ENCODE measurements around the gene ADAT3.

Gene ADAT3

GRCh38 chr19:1938071-1938470 is 32.9 kb downstream of the ADAT3 start:
- DNase-seq (ENCODE audit: low read depth in 2 of 2): no peak

DNA sequence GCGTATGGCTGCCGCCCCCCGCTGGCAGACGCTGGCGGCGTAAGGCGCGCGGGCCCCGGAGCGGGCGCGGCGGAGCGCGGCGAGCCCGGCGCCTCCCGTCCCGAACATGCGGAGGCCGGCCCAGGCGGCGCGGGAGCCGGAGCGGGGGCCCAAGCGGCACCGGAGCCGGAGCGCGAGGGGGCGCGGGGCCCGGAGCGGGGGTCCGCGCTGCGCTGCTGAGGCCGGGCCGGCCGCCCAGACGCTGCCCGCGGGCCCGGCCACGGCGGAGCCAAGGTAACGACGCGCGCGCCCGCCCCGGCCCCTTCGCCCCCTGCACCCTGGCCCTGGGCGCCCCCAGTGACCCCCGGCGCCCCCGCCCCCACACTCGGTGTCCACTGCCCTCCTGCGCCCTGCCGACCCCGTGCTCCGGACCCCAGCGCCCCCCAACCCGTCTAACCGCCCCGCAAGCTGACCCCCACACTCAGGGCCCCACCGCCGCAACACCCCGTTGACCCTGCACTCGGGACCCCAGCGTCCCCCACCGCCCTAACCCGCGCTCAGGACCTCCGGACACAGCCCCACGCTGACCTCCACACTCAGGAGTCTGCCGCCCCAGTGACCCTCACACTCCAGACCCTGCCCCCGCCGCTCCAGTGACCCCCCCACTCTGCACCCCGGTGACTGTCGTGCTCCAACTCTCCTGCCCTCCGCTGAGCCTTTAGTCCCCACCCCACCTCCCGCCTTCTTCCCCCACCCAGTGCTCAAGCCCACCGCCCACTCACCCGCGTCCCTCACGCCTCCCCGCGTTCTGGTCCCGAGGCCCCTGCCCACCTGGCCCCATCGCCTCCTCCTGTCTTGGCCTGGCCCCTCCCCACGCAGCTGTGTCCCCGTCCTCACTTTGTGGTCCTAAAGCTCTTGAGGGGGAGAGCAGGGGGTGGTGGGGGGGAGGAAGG is 36.2 kb downstream of the ADAT3 start, which contains the start of gene CSNK1G2:
Gene CSNK1G2, plus strand, starts transcription at position 27 of the 932 bp plus-strand sequence. CDS start 28,601 bp downstream, outside the sequence.
- DNase-seq (ENCODE audit: low read depth in 2 of 2): no peak

- DNase-seq (ENCODE audit: low read depth in 2 of 2): peak; percentile 59 to 61
Observed at GRCh38 chr19:1942078-1942933, 37.1 kb downstream of the ADAT3 start.

DNA sequence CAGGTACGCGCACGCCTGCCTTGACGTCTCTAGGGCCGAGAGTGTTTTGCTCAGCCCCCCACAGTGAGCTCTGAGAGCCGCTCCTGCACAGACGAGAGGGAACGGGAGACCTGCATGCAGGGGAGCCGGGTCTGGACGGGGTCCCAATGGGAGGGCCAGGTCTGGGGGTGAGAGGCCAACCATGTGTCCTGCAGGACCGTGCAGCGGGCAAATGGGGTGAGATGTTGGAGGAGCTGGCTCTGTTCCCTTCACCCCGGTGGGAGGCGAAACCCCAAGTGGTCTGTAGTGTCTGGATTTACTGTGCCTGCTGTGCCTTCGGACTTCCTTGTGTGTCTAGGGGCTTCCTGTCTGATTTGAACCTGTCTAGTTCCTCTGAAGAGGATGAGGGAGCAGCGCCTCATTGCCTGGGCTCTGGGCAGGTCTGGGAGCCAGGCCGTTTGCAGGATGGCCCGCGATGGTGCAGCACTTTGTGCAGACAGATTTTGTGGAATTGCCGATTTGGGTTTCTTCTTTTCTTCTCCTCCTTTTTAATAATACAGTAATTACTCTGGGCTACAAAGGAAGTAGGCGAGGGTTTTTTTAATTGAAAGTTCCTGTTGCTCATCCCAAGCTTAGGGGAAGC is 37.8 kb downstream of the ADAT3 start:
- no peak for DNase-seq (ENCODE audit: low read depth in 2 of 2)

DNA sequence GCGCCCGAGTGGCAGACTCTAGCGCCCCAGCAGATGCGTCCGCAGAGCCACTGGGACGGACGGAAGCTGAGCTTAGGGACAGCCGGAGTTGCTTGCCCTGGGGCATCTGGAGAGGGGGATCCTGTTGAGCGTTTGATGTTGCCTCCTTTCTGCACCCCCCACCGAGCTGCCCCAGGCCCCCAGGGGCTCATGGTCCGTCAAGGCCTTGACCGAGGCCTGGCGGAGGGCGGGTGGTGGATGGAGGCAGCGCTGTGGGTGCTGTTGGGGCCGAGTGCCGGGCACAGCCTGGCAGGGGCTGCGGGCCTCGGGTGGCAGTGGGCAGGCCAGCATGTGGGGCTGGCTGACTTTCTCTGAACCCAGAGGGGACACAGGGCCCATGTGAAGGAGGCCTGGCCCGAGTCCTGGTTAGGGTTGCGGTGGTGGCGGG is 38.5 kb downstream of the ADAT3 start:
- no peak for DNase-seq (ENCODE audit: low read depth in 2 of 2)

GRCh38 chr19:1944088-1944915 is 39.1 kb downstream of the ADAT3 start:
- DNase-seq (ENCODE audit: low read depth in 2 of 2): no peak

- no peak for DNase-seq (ENCODE audit: low read depth in 2 of 2)
Observed at GRCh38 chr19:1944916-1945561, 39.8 kb downstream of the ADAT3 start.

GRCh38 chr19:1945899-1946298 is 40.7 kb downstream of the ADAT3 start:
- DNase-seq (ENCODE audit: low read depth in 2 of 2): no peak

DNA sequence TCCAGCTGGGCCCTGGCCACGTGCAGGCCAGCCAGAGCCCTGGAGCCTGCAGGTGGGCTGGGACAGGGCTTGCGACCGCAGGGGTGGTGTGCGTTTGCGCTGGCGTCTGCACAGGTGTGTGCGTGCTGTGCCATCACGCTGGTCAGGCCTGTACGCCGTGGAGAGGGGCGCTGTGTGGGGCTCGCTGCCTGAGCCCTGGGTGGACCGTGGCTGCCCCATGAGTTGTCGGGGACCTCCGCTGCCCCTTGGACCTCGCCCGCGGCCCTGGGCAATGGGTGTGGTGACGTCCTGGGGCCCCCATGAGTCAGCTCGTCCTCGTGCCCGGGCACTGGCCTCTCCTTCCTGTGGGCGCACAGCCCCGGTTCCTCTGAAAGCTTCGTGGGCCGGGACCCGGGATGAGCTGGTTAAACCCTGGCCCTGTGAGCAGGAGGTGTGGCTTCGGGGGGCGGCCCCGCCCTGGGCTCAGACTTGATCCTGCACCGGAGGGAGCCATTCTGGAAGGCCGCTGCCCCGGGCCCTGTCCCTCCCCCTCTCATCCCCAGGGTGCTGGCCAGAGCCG is 42.5 kb downstream of the ADAT3 start:
- no peak for DNase-seq (ENCODE audit: low read depth in 2 of 2)

DNA sequence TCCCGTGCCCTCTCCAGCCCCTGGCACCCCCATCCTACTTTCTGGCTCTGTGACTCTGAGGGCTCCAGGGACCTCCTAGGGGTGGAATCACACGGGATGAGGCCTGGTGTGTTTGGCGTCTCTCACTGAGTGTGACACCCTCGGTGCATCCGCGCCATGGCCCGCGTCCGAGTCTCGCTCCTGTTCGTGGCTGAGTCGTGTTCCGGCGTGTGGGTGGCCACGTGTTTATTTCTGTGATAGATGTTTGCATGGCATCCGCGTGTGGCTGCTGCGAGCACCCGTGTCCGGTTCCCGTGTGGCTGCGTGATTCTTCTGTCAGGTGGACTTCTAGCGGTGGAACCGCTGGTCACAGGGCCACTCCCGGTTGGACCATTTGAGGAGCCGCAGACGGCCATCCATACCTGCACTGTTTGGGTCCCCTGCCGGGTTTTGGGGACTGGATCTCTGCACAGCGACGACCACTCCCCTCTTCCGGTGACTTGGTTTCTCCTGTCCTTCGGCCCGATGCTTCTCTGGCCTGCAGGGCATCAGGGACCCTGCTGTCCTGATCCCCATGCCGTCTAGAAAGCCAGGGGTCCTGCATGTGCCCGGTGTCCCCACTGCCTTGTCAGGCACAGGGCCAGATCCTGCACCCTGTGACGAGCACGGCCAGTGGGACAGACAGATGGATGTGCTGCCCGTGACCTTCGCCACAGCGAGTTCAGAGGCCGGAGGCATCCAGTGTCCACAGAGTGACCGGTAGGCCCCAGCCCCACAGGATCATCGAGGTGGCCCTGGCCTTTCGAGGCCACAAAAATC is 44.3 kb downstream of the ADAT3 start:
- DNase-seq (ENCODE audit: low read depth in 2 of 2): no peak

DNA sequence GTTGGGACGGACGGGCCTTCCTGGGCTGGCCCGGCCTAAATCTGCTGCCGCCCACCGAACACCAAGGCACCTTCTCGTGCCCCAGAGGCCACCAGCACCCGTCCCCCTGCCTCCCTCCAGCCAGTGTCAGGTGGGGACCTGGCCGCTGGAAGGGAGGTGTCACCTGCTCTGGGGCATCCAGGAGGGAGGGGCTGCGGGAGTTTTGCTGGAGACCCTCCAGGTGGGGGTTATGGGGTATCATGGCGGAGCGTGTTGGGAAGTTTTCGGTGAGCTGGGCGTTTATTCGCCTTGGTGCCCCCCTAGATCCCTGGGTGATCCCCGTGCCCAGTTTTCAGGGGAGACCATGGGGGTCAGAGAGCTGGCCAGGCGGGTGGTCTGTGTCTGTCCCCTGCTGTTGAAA is 45.4 kb downstream of the ADAT3 start:
- DNase-seq (ENCODE audit: low read depth in 2 of 2): no peak

DNA sequence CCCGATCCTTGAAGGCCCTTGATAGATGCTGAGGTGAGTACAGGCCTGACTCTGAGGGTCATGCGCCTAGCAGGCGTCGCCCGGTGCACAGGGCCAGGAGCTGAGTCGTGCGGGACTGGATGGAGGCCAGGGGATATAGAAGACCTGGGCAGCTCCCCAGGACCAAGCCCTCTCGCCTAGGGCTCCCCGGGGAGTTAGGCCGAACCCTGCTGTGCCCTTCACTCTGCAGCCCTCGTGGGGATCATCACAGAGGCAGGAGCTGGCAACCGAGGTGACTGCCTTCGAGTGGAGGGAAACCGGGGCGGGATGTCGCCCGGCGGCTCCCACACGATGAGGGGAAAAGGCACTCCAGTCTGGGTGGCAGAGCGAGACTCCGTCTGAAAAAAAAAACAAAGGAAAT is 47.4 kb downstream of the ADAT3 start:
- no peak for DNase-seq (ENCODE audit: low read depth in 2 of 2)

- DNase-seq (ENCODE audit: low read depth in 2 of 2): no peak
Observed at GRCh38 chr19:1953037-1953436, 47.8 kb downstream of the ADAT3 start.

GRCh38 chr19:1953441-1954094 is 48.4 kb downstream of the ADAT3 start:
- no peak for DNase-seq (ENCODE audit: low read depth in 2 of 2)

DNA sequence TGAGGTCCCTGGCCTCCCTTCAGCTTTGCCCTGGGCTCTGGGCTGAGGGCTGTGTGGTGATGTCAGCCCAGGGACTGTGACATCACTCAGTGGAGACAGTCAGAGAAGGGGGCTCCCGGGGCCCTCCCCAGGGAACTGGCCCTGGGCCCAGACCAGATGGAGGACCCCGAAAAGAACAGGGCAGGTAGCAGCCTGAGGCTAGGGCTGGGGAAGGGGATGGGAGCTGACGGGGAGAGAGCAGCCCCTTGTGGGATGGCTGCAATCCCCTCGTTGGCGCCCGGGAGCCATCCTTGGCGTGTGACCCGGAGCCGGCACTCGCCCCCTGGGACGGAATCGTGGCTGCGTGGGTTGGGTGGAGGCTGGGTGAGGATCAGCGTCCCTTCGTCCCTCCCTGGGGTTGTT is 49.3 kb downstream of the ADAT3 start:
- DNase-seq (ENCODE audit: low read depth in 2 of 2): no peak

DNA sequence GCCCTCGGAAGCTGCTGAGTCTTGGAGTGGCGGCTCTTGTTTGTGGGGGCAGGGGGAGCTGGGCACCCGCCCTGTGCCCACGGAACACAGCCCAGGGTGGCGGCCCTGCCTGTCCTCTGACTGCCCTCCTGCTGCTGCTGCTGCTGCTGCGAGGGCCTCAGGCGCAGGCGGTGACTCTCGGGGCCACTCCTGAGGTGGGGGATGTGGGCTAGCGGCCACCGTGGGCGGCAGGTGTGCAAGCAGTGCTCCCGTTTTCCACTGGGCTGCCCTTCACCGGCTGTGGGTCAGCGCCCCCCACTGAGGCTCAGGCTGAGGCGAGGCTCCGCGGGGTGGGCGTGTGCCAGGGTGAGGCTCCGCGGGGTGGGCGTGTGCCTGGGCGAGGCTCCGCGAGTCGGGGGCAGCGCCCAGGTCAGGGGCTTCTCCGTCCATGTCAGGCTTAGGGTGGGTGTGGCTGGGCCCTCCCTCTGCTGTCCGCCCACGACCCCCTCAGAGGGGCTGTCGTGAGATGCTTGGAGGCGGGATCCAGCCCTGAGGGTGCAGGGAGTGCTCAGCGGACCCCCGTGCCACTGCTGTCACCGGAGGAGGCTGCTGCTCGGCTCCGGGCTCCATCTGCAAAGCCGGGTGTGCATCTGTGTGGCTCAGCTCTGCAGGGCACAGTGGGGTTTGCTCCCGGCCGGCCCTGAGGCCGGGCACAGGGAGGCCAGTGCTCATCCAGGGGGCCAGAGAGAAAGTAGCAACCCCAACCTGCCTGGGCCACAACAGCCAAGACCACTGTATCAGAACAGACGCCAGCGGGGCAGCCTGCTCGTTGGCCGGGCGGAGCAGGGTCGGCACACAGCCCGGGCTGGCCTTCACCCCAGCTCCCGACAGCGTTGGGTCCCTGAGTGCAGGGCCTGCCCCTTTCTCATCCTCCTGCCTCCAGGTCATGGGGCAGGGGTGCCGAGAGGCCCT is 50.2 kb downstream of the ADAT3 start:
- no peak for DNase-seq (ENCODE audit: low read depth in 2 of 2)

DNA sequence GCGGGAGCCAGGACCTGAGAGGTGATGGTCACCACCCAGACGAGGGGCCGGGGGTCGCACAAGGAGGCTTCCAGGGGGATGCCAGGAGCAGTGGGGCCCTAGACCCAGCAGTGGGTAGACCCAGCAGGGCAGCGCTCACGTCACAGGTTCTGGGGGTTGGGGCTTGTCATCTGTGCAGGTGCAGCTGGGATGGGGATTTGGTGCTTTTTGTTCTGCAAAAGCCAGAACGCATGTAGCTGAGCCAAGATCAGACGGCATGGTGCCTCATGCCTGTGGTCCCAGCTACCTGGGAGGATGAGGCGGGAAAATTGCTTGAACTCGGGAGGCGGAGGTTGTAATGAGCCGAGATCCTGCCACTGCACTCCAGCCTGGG is 50.9 kb downstream of the ADAT3 start:
- DNase-seq (ENCODE audit: low read depth in 2 of 2): no peak
